Neuronal stem cell (in vitro differentiated cells): ENCODE data around the gene AUP1. TPM values are rescaled to one million over a fixed set of nuclear protein-coding genes. Genes with fewer than 3 reads are reported as not detected.

Source experiments
- DNase-seq: peaks from one replicate; pipeline ENCODE4 v3.0.0-alpha.2; 2013; ENCODE audit warnings: low spot score
- H2AFZ ChIP-seq: one replicate; pipeline ENCODE4 v1.6.1; 2013; ENCODE audit warnings: mild to moderate bottlenecking, low read length, inconsistent platforms
- H2AK5ac ChIP-seq: 2 replicates; pipeline ENCODE4 v1.6.1; 2013; ENCODE audit warnings: low read depth, mild to moderate bottlenecking, inconsistent platforms, low read length, moderate library complexity, mixed read lengths
- H2BK120ac ChIP-seq: 2 replicates; pipeline ENCODE4 v1.6.1; 2013; ENCODE audit warnings: low read depth, mild to moderate bottlenecking, inconsistent platforms, low read length, moderate library complexity, mixed read lengths
- H2BK12ac ChIP-seq: one replicate; pipeline ENCODE4 v1.6.1; 2013; ENCODE audit warnings: low read length, inconsistent platforms
- H2BK15ac ChIP-seq: 2 replicates; pipeline ENCODE4 v1.6.1; 2013; ENCODE audit warnings: mild to moderate bottlenecking, low read length, inconsistent platforms, mixed read lengths
- H2BK5ac ChIP-seq: one replicate; pipeline ENCODE4 v1.6.1; 2013; ENCODE audit warnings: inconsistent platforms, mild to moderate bottlenecking, low read length, moderate library complexity
- H3K14ac ChIP-seq: one replicate; pipeline ENCODE4 v1.6.1; 2013; ENCODE audit warnings: low read length, inconsistent platforms
- H3K18ac ChIP-seq: 2 replicates; pipeline ENCODE4 v1.6.1; 2013; ENCODE audit warnings: low read length, inconsistent platforms
- H3K23ac ChIP-seq: 2 replicates; pipeline ENCODE4 v1.6.1; 2013; ENCODE audit warnings: low read depth, mild to moderate bottlenecking, mixed read lengths, low read length, inconsistent platforms; ENCODE audit not compliant: poor library complexity
- H3K27ac ChIP-seq: replicated peaks from 3 replicates; pipeline ENCODE4 v1.5.1; 2013; ENCODE audit warnings: low read length, inconsistent platforms
- H3K27me3 ChIP-seq, 3 experiments: 2 replicates each; pipeline ENCODE4 v1.6.1; 2013; ENCODE audit warnings: low read length in 3 of 3, mild to moderate bottlenecking in 2 of 3, inconsistent platforms in 1 of 3, low read depth in 1 of 3, mixed read lengths in 1 of 3, moderate library complexity in 1 of 3; ENCODE audit not compliant: control insufficient read depth in 3 of 3, insufficient read depth in 3 of 3
- H3K36me3 ChIP-seq, 2 donors: replicated peaks in 1 of 2; 2 replicates each; pipeline ENCODE4 v1.6.1; 2013; ENCODE audit warnings: low read length in 2 of 2; ENCODE audit not compliant: control insufficient read depth in 2 of 2, insufficient read depth in 2 of 2
- H3K4ac ChIP-seq: 2 replicates; pipeline ENCODE4 v1.6.1; 2013; ENCODE audit warnings: inconsistent platforms, mild to moderate bottlenecking, low read length, moderate library complexity
- H3K4me1 ChIP-seq, 2 donors: 1 replicate in 1 of 2; 2 replicates in 1 of 2; pipeline ENCODE4 v1.6.1; 2013; ENCODE audit warnings: low read length in 2 of 2, low read depth in 1 of 2; ENCODE audit not compliant: control insufficient read depth in 2 of 2, insufficient read depth in 1 of 2
- H3K4me2 ChIP-seq: one replicate; pipeline ENCODE4 v1.6.1; 2013; ENCODE audit warnings: mild to moderate bottlenecking, low read length, inconsistent platforms; ENCODE audit not compliant: insufficient read depth, poor library complexity, severe bottlenecking
- H3K4me3 ChIP-seq, 2 donors: 2 replicates each; pipeline ENCODE4 v1.5.1; 2013; ENCODE audit warnings: low read length in 2 of 2, mild to moderate bottlenecking in 2 of 2, inconsistent platforms in 1 of 2, moderate library complexity in 1 of 2
- H3K79me1 ChIP-seq: one replicate; pipeline ENCODE4 v1.6.1; 2013; ENCODE audit warnings: low read depth, mild to moderate bottlenecking, inconsistent platforms, low read length, moderate library complexity
- H3K9ac ChIP-seq: one replicate; pipeline ENCODE4 v1.6.1; 2013; ENCODE audit warnings: mild to moderate bottlenecking, low read depth, low read length, inconsistent platforms; ENCODE audit not compliant: poor library complexity
- H3K9me3 ChIP-seq, 2 donors: replicated peaks in 1 of 2; 2 replicates each; pipeline versions ENCODE3 to v1.6.1; 2013; ENCODE audit warnings: low read length in 2 of 2, mild to moderate bottlenecking in 2 of 2, inconsistent platforms in 1 of 2, low read depth in 1 of 2, mixed read lengths in 1 of 2, moderate library complexity in 1 of 2; ENCODE audit not compliant: control insufficient read depth in 2 of 2, insufficient read depth in 1 of 2
- H4K8ac ChIP-seq: one replicate; pipeline ENCODE4 v1.6.1; 2013; ENCODE audit warnings: low read depth, mild to moderate bottlenecking, inconsistent platforms, low read length, moderate library complexity
- H4K91ac ChIP-seq: one replicate; pipeline ENCODE4 v1.6.1; 2013; ENCODE audit warnings: low read length, low read depth, mild to moderate bottlenecking, inconsistent platforms; ENCODE audit not compliant: poor library complexity
- WGBS, 2 donors: extraction: QIAGEN DNeasy Blood & Tissue Kit; methylation state at CpG; one replicate each; pipeline ENCODE4 v1.1.7; 2013; ENCODE audit warnings: missing lambda C conversion rate in 2 of 2, mixed read lengths in 1 of 2; ENCODE audit not compliant: insufficient read length in 2 of 2, insufficient replicate concordance in 1 of 2; ENCODE audit errors: extremely low coverage in 2 of 2; 5-methylcytosine and 5-hydroxymethylcytosine counted together
- polyA plus RNA-seq, 2 experiments: library from polyadenylated mRNA; stranded (reverse); fragments of 200-250 nt; gene quantifications; one replicate each; pipeline ENCODE4 v1.2.3, GENCODE V29; 2013

The AUP1 gene
- polyA plus RNA-seq (2013, experiment 1 of 2): 65.9 TPM
- polyA plus RNA-seq (2013, experiment 2 of 2): 64.5 TPM

- Histone ChIP-seq H2BK120ac (no peak within 1 kb of the TSS), H3K14ac (peak within 1 kb of the TSS; percentile 73), H3K4me2 (peak within 1 kb of the TSS; percentile 81), H3K27me3 (no peaks in the 10 kb centered on the region), H3K36me3 (peaks cover 40 to 69% of the 10 kb centered on the region in 2 donors), H2AK5ac (peak within 1 kb of the TSS; percentile 59), H3K4me1 (peaks cover 11 to 17% of the 10 kb centered on the region in 2 donors), H3K9me3 (peaks cover 0 to 2% of the 10 kb centered on the region in 2 donors), H2BK5ac (peak within 1 kb of the TSS; percentile 89), H3K79me1 (peaks cover 5% of the 10 kb centered on the region), H3K18ac (peak within 1 kb of the TSS; percentile 95), H2BK15ac (peak within 1 kb of the TSS; percentile 40), H4K8ac (no peak within 1 kb of the TSS), H4K91ac (no peak within 1 kb of the TSS), H3K27ac (no peak within 1 kb of the TSS), H3K4me3 (peak within 1 kb of the TSS; percentile 72 to 95), H2BK12ac (peak within 1 kb of the TSS; percentile 11), H2AFZ (peak within 1 kb of the TSS; percentile 97), H3K9ac (peak within 1 kb of the TSS; percentile 95), H3K23ac (peak within 1 kb of the TSS; percentile 90), H3K4ac (no peak within 1 kb of the TSS)
- peak; percentile 97 for DNase-seq
- WGBS, 2 donors: no CpG with 5 or more reads among the region's 87 CpGs
Observed at GRCh38 chr2:74529357-74530238, at the start of gene AUP1, which contains the start of gene HTRA2. Gene AUP1 (minus strand): TSS chr2:74529706. CDS start chr2:74529629, 77 bp downstream. Gene HTRA2 (plus strand): TSS chr2:74529933. CDS start chr2:74530007, 74 bp downstream.

DNA sequence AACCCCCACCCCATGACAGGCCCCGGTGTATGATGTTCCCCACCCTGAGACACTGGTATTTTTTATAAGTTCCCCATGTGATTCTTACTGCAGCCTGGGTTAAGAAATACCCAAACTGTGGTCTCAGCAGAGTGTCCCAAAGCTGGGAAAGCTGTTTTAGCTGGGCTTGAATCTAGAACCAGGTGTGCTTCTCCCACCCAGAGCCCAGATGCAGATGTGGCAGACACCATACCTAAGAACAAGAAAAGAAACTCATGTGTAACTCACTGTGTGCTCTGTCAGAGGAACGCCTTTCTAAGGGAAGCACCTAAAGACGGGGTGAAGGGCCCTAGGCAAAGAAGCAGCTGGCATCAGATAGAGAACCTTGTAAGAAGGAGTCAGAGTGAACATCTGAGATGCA, 48.9 kb upstream of the AUP1 start:
- H3K4ac ChIP-seq: no peak overlapping the region
- no peak for DNase-seq
- no peak overlapping the region for H3K4me2 ChIP-seq
- H3K27me3 ChIP-seq: peaks cover 0 to 45% (median 0%) of the 10 kb centered on the region in 3 experiments
- H3K27ac ChIP-seq: no peak overlapping the region
- H2BK15ac ChIP-seq: no peak overlapping the region
- peaks cover 0 to 3% of the 10 kb centered on the region in 2 donors for H3K4me1 ChIP-seq
- no peaks in the 10 kb centered on the region for H3K9me3 ChIP-seq
- H3K14ac ChIP-seq: no peak overlapping the region
- H3K36me3 ChIP-seq: no peaks in the 10 kb centered on the region
- H3K9ac ChIP-seq: no peak overlapping the region
- no peak overlapping the region for H4K91ac ChIP-seq
- H2AFZ ChIP-seq: no peak overlapping the region
- H3K4me3 ChIP-seq: no peak overlapping the region
- H2BK120ac ChIP-seq: no peak overlapping the region
- no CpG with 5 or more reads among the region's 3 CpGs for WGBS, 2 donors
- no peak overlapping the region for H2AK5ac ChIP-seq
- H2BK12ac ChIP-seq: no peak overlapping the region
- H3K23ac ChIP-seq: no peak overlapping the region
- no peak overlapping the region for H2BK5ac ChIP-seq
- H3K79me1 ChIP-seq: no peaks in the 10 kb centered on the region
- H3K18ac ChIP-seq: no peak overlapping the region
- H4K8ac ChIP-seq: no peak overlapping the region

DNA sequence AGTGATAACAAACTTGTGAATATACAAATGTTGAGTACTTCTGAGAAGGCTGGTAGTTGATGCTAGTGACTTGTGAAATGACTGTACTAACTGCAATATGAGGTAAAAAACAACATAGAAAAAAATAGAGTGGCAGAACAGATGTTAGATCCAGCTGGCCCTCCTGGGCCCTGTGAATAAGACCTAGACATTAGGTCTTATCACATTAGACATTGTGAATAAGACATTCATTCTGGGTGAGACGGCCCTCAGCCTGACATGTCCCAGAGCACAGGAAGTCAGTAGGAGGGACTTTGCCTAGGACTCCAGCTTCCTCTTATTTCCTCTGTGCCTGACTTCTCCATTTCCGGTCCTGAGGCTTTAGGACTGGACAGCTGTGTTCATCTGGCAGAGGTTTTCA, 47.9 kb upstream of the AUP1 start:
- H3K79me1 ChIP-seq: no peaks in the 10 kb centered on the region
- no peak overlapping the region for H3K4ac ChIP-seq
- H2BK5ac ChIP-seq: no peak overlapping the region
- H3K9ac ChIP-seq: no peak overlapping the region
- H3K4me2 ChIP-seq: no peak overlapping the region
- no peaks in the 10 kb centered on the region for H3K4me1 ChIP-seq
- no peak overlapping the region for H3K14ac ChIP-seq
- H2BK15ac ChIP-seq: no peak overlapping the region
- no peak overlapping the region for H2BK120ac ChIP-seq
- H3K18ac ChIP-seq: no peak overlapping the region
- no peaks in the 10 kb centered on the region for H3K36me3 ChIP-seq
- H3K27me3 ChIP-seq: peaks cover 0 to 45% (median 0%) of the 10 kb centered on the region in 3 experiments
- no CpG with 5 or more reads among the region's 2 CpGs for WGBS, 2 donors
- H3K23ac ChIP-seq: no peak overlapping the region
- H2BK12ac ChIP-seq: no peak overlapping the region
- H4K8ac ChIP-seq: no peak overlapping the region
- no peak overlapping the region for H3K4me3 ChIP-seq
- H3K27ac ChIP-seq: no peak overlapping the region
- no peak overlapping the region for H2AK5ac ChIP-seq
- DNase-seq: no peak
- H3K9me3 ChIP-seq: no peaks in the 10 kb centered on the region
- peak overlapping the region; percentile 78 for H2AFZ ChIP-seq
- H4K91ac ChIP-seq: no peak overlapping the region

DNA sequence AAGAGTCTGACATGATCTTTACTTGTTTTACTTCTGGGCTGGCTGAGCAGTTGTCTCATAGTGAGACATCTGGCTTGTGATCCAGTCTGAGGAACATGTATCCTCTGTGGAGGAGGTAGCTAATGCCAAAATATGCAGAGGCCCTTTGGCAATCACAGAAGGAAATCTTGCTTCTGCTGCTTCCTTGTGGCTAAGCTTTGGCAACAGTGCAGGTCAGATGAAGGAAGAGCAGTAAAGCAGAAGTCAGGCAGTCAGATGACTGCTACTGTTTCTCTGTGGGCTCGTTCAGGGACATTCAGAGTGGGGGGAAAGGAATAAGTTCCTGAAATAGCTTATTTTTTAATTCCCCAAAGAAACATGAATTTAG, 47.3 kb upstream of the AUP1 start:
- no peak for DNase-seq
- no peaks in the 10 kb centered on the region for H3K9me3 ChIP-seq
- peak overlapping the region; percentile 78 for H2AFZ ChIP-seq
- no peak overlapping the region for H2BK120ac ChIP-seq
- no peak overlapping the region for H2BK15ac ChIP-seq
- no peaks in the 10 kb centered on the region for H3K79me1 ChIP-seq
- H3K23ac ChIP-seq: no peak overlapping the region
- H3K18ac ChIP-seq: no peak overlapping the region
- H3K4me2 ChIP-seq: no peak overlapping the region
- no peak overlapping the region for H4K8ac ChIP-seq
- H3K4me3 ChIP-seq: no peak overlapping the region
- WGBS, 2 donors: no CpG with 5 or more reads among the region's 1 CpG
- no peak overlapping the region for H2AK5ac ChIP-seq
- H3K9ac ChIP-seq: no peak overlapping the region
- no peak overlapping the region for H3K4ac ChIP-seq
- no peaks in the 10 kb centered on the region for H3K4me1 ChIP-seq
- H2BK12ac ChIP-seq: no peak overlapping the region
- H3K27me3 ChIP-seq: peaks cover 0 to 45% (median 0%) of the 10 kb centered on the region in 3 experiments
- no peak overlapping the region for H4K91ac ChIP-seq
- H3K27ac ChIP-seq: no peak overlapping the region
- no peaks in the 10 kb centered on the region for H3K36me3 ChIP-seq
- H2BK5ac ChIP-seq: no peak overlapping the region
- no peak overlapping the region for H3K14ac ChIP-seq
